Activated CD4-positive, CD25-positive, alpha-beta regulatory T cell (primary cell): ENCODE measurements around the gene RNF138.
"Not testable (repeated sequence)": the region's sequence is repeated elsewhere in the genome, so short reads cannot be mapped to it uniquely, and the experiment has no call there.

Source experiments
- DNase-seq, 4 experiments: peaks; one replicate each; lab custom pipeline; 2025; lab: John Stamatoyannopoulos, UW

RNF138 gene

DNA sequence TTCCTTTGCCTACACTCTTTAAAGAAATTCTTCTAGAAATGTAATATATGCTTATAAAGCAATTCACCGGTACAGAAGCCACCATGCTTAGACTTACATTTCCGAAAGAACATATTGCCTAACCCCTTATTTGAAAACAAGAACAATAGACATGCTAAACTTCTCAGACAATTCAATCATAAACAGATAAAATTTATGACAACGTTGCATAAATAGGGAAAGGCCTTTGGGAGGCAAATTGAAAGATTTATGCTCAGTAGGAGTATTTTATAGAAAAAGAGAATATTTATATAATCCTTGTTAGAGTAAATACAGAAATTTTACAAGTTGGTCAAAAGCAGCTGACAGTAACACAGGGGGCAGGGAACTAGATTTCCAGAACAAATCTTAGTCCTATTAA lies 82.0 kb downstream of the RNF138 start:
- no peak for DNase-seq

DNA sequence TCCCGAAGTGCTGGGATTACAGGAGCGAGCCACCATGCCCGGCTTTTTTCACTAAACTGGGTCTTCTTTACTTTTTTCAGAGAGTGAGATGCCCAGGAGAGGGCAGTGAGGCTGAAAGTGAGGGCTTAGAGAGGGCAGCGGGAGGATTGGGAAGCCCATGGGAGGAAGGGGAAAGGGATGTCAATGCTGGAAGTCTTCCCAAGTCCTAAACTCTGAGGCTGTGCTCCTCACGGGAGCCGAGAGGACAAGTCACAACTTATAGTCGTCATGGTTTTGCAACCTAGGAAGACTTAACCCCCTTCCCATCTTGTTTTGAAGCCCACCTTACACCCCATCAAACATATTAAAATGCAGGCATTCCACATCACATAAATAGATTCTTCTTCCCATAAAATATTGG lies 83.0 kb downstream of the RNF138 start:
- no peak for DNase-seq

- no peak for DNase-seq
These were observed 83.6 kb downstream of the RNF138 start for GRCh38 chr18:32175265-32175664.

- DNase-seq = not testable (repeated sequence)
These were observed 85.1 kb downstream of the RNF138 start for GRCh38 chr18:32176745-32177144.

DNA sequence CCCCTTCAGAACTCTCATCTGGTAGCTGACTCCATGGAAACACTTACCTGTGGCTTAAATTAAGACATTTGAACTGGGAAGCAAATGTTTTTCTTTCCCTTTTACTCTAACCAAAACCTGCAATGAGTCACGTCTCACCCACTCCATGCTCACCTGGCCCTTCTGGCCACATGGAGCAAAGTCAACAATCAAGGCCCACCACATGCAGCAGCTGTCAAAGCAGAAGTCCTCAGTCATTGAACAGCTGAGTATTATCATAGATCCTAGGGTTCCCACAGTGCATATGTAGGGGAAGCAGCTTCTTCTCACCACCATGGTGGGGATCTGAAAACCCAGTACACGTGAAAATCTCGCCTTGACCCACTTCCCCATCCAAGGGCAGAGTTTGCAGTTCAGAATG lies 85.9 kb downstream of the RNF138 start:
- DNase-seq = no peak
